Muscle layer of duodenum (tissue), 2 donors: ENCODE data around the gene SLC35E2B.
"Not testable (repeated sequence)": the region's sequence is repeated elsewhere in the genome, so short reads cannot be mapped to it uniquely, and the experiment has no call there.

Experiments
- H3K27ac ChIP-seq: one replicate; pipeline ENCODE4 v1.7.0; 2013; ENCODE audit warnings: mild to moderate bottlenecking, low read length
- H3K27me3 ChIP-seq: one replicate; pipeline ENCODE4 v1.7.0; 2013; ENCODE audit warnings: low read depth, mild to moderate bottlenecking, control low read depth, low read length
- H3K36me3 ChIP-seq, 2 donors: one replicate each; pipeline ENCODE4 v1.7.0; 2013; ENCODE audit warnings: low read length in 2 of 2, control low read depth in 1 of 2, mild to moderate bottlenecking in 1 of 2; ENCODE audit not compliant: insufficient read depth in 2 of 2, control insufficient read depth in 1 of 2
- H3K4me1 ChIP-seq, 2 donors: one replicate each; pipeline ENCODE4 v1.7.0; 2013; ENCODE audit warnings: low read length in 2 of 2, mild to moderate bottlenecking in 2 of 2, control low read depth in 1 of 2, moderate library complexity in 1 of 2; ENCODE audit not compliant: insufficient read depth in 2 of 2, control insufficient read depth in 1 of 2
- H3K4me3 ChIP-seq, 2 donors: one replicate each; pipeline ENCODE4 v1.7.0; 2013; ENCODE audit warnings: low read length in 2 of 2, low read depth in 1 of 2, mild to moderate bottlenecking in 1 of 2
- H3K9me3 ChIP-seq, 2 donors: one replicate each; pipeline ENCODE4 v1.7.0; 2013; ENCODE audit warnings: low read length in 2 of 2, control low read depth in 1 of 2, mild to moderate bottlenecking in 1 of 2; ENCODE audit not compliant: control insufficient read depth in 1 of 2
- donor health status: healthy.

Gene SLC35E2B

GRCh38 chr1:1726088-1726487 is 33.5 kb upstream of the SLC35E2B start:
- not testable (repeated sequence) for H3K9me3 ChIP-seq, H3K27ac ChIP-seq, H3K4me3 ChIP-seq, H3K4me1 ChIP-seq, H3K27me3 ChIP-seq
- H3K36me3 ChIP-seq: peaks cover 3 to 14% of the 10 kb centered on the region in 2 donors

- H3K9me3 ChIP-seq: not testable (repeated sequence)
- peak within 1 kb of the TSS; percentile 44 to 64 for H3K4me3 ChIP-seq
- H3K27ac ChIP-seq: peak within 1 kb of the TSS; percentile 45
Observed at GRCh38 chr1:1724035-1724864, 31.7 kb upstream of the SLC35E2B start, which contains the start of gene CDK11A. Gene CDK11A, minus strand, starts transcription at chr1:1724357. Its CDS starts 1,539 bp downstream, at chr1:1722818.

GRCh38 chr1:1721201-1721600 is 28.6 kb upstream of the SLC35E2B start:
- no peak overlapping the region for H3K4me3 ChIP-seq
- H3K4me1 ChIP-seq: no peaks in the 10 kb centered on the region
- H3K36me3 ChIP-seq: peaks cover 9 to 23% of the 10 kb centered on the region in 2 donors
- peak overlapping the region; percentile 43 for H3K27ac ChIP-seq
- no peaks in the 10 kb centered on the region for H3K9me3 ChIP-seq
- H3K27me3 ChIP-seq: no peaks in the 10 kb centered on the region

More at GRCh38 chr1:1724035-1724864, 31.7 kb upstream of the SLC35E2B start, which contains the start of gene CDK11A:
- H3K27me3 ChIP-seq, H3K4me1 ChIP-seq: not testable (repeated sequence)
- H3K36me3 ChIP-seq: peaks cover 4 to 19% of the 10 kb centered on the region in 2 donors

GRCh38 chr1:1715109-1715883 is 22.7 kb upstream of the SLC35E2B start:
- H3K4me1 ChIP-seq, H3K27me3 ChIP-seq, H3K9me3 ChIP-seq, H3K27ac ChIP-seq, H3K4me3 ChIP-seq: not testable (repeated sequence)
- peaks cover 6 to 24% of the 10 kb centered on the region in 2 donors for H3K36me3 ChIP-seq

- not testable (repeated sequence) for H3K4me1 ChIP-seq, H3K27ac ChIP-seq, H3K4me3 ChIP-seq, H3K27me3 ChIP-seq, H3K9me3 ChIP-seq
- H3K36me3 ChIP-seq: peaks cover 0 to 17% of the 10 kb centered on the region in 2 donors
Observed at GRCh38 chr1:1707897-1708296, 15.3 kb upstream of the SLC35E2B start.

- not testable (repeated sequence) for H3K4me3 ChIP-seq, H3K27ac ChIP-seq, H3K4me1 ChIP-seq, H3K9me3 ChIP-seq, H3K27me3 ChIP-seq
- H3K36me3 ChIP-seq: peaks cover 0 to 17% of the 10 kb centered on the region in 2 donors
Observed at GRCh38 chr1:1707241-1707640, 14.6 kb upstream of the SLC35E2B start.

- H3K27me3 ChIP-seq, H3K4me1 ChIP-seq, H3K9me3 ChIP-seq, H3K4me3 ChIP-seq, H3K27ac ChIP-seq: not testable (repeated sequence)
- peaks cover 0 to 17% of the 10 kb centered on the region in 2 donors for H3K36me3 ChIP-seq
Observed at GRCh38 chr1:1705623-1706022, 13.0 kb upstream of the SLC35E2B start.

- not testable (repeated sequence) for H3K27me3 ChIP-seq, H3K27ac ChIP-seq, H3K9me3 ChIP-seq, H3K4me3 ChIP-seq, H3K4me1 ChIP-seq
- peaks cover 0 to 17% of the 10 kb centered on the region in 2 donors for H3K36me3 ChIP-seq
Observed at GRCh38 chr1:1704284-1704957, 11.8 kb upstream of the SLC35E2B start.

GRCh38 chr1:1703796-1704195 is 11.2 kb upstream of the SLC35E2B start:
- no peak overlapping the region for H3K4me3 ChIP-seq
- H3K36me3 ChIP-seq: peaks cover 0 to 17% of the 10 kb centered on the region in 2 donors
- no peaks in the 10 kb centered on the region for H3K4me1 ChIP-seq
- no peak overlapping the region for H3K27ac ChIP-seq
- no peaks in the 10 kb centered on the region for H3K9me3 ChIP-seq
- no peaks in the 10 kb centered on the region for H3K27me3 ChIP-seq

- H3K36me3 ChIP-seq: peaks cover 0 to 17% of the 10 kb centered on the region in 2 donors
- not testable (repeated sequence) for H3K9me3 ChIP-seq, H3K4me3 ChIP-seq, H3K27me3 ChIP-seq, H3K27ac ChIP-seq, H3K4me1 ChIP-seq
Observed at GRCh38 chr1:1702506-1702905, 9.9 kb upstream of the SLC35E2B start.

GRCh38 chr1:1700557-1700956 is 8.0 kb upstream of the SLC35E2B start:
- not testable (repeated sequence) for H3K4me1 ChIP-seq, H3K27me3 ChIP-seq, H3K27ac ChIP-seq, H3K4me3 ChIP-seq, H3K9me3 ChIP-seq
- H3K36me3 ChIP-seq: peaks cover 0 to 10% of the 10 kb centered on the region in 2 donors
